Suppressor macrophage treated with lipopolysaccharide for 4 hours (primary cell): ENCODE data around the gene GGCX.
"Not testable (repeated sequence)": the region's sequence is repeated elsewhere in the genome, so short reads cannot be mapped to it uniquely, and the experiment has no call there.

ENCODE experiments used
- DNase-seq: peaks from one replicate; pipeline ENCODE4 v3.0.0-alpha.2; 2020

Gene GGCX

GRCh38 chr2:85593023-85593422, 31.7 kb upstream of the GGCX start:
- no peak for DNase-seq

GRCh38 chr2:85592299-85592698, 31.0 kb upstream of the GGCX start:
- not testable (repeated sequence) for DNase-seq

- no peak for DNase-seq
Observed at GRCh38 chr2:85591563-85591962, 30.3 kb upstream of the GGCX start.

GRCh38 chr2:85590950-85591349, 29.7 kb upstream of the GGCX start:
- no peak for DNase-seq

GRCh38 chr2:85589982-85590791, 28.9 kb upstream of the GGCX start:
- peak; percentile 82 for DNase-seq

GRCh38 chr2:85589181-85589580, 27.9 kb upstream of the GGCX start:
- DNase-seq, result no peak

GRCh38 chr2:85588645-85589044, 27.4 kb upstream of the GGCX start:
- DNase-seq, result no peak

GRCh38 chr2:85588236-85588635, 26.9 kb upstream of the GGCX start:
- DNase-seq, result no peak

- peak; percentile 84 for DNase-seq
Observed at GRCh38 chr2:85585781-85586105, 24.4 kb upstream of the GGCX start.

- peak; percentile 51 for DNase-seq
Observed at GRCh38 chr2:85584857-85585780, 23.8 kb upstream of the GGCX start.

GRCh38 chr2:85584354-85584856, 23.1 kb upstream of the GGCX start, which contains the start of gene VAMP5:
TSS of gene VAMP5 (plus strand) at chr2:85584431. CDS start at chr2:85584491, 60 bp downstream.
- peak; percentile 72 for DNase-seq

GRCh38 chr2:85583667-85584353, 22.5 kb upstream of the GGCX start:
- peak; percentile 62 for DNase-seq

- DNase-seq, result no peak
Observed at GRCh38 chr2:85582492-85582891, 21.2 kb upstream of the GGCX start.

- DNase-seq, result no peak
Observed at GRCh38 chr2:85580206-85580605, 18.9 kb upstream of the GGCX start.

- DNase-seq, result peak; percentile 82
Observed at GRCh38 chr2:85579266-85579935, 18.1 kb upstream of the GGCX start.

GRCh38 chr2:85578243-85579180, 17.2 kb upstream of the GGCX start:
- peak; percentile 82 for DNase-seq

- peak; percentile 60 for DNase-seq
Observed at GRCh38 chr2:85577386-85578242, 16.3 kb upstream of the GGCX start, which contains the start of gene VAMP8. TSS of gene VAMP8 (plus strand) at chr2:85577586. CDS start at chr2:85577647, 61 bp downstream.

GRCh38 chr2:85577063-85577385, 15.7 kb upstream of the GGCX start:
- DNase-seq, result no peak

GRCh38 chr2:85575739-85576138, 14.4 kb upstream of the GGCX start:
- DNase-seq, result no peak

- no peak for DNase-seq
Observed at GRCh38 chr2:85566265-85566664, 5.0 kb upstream of the GGCX start.
